Memory B cell (primary cell): ENCODE data around the gene CCDC85B.

Experiments
- ATAC-seq: fragments of 150-1000 bp; cut with Tn5 transposase; 2 replicates; pipeline ENCODE4 v1.10.0; 2021; ENCODE audit warnings: low read depth, mild to moderate bottlenecking, moderate library complexity
- DNase-seq, 2 donors: peaks; one replicate each; pipeline ENCODE4 v3.0.0; 2022; ENCODE audit warnings: low spot score in 2 of 2
- H3K27ac Mint-ChIP-seq: one replicate; pipeline ENCODE4 v1.8.0; 2022; ENCODE audit warnings: mild to moderate bottlenecking, moderate library complexity, mixed read lengths
- H3K27me3 Mint-ChIP-seq: one replicate; pipeline ENCODE4 v1.8.0; 2022; ENCODE audit warnings: mixed read lengths
- H3K36me3 Mint-ChIP-seq: one replicate; pipeline ENCODE4 v1.8.0; 2022; ENCODE audit warnings: mild to moderate bottlenecking, mixed read lengths
- H3K4me1 Mint-ChIP-seq: one replicate; pipeline ENCODE4 v1.8.0; 2022; ENCODE audit warnings: mixed read lengths
- H3K4me3 Mint-ChIP-seq: one replicate; pipeline ENCODE4 v1.8.0; 2022; ENCODE audit warnings: mild to moderate bottlenecking, moderate library complexity, mixed read lengths
- H3K9me3 Mint-ChIP-seq: one replicate; pipeline ENCODE4 v1.8.0; 2022; ENCODE audit warnings: mixed read lengths

CCDC85B gene

GRCh38 chr11:65853246-65853979 lies 37.1 kb upstream of the CCDC85B start:
- ATAC-seq (no peak), DNase-seq (no peak)
- Mint-ChIP-seq H3K4me3 (no peak overlapping the region), H3K9me3 (no peaks in the 10 kb centered on the region), H3K4me1 (peaks cover 28% of the 10 kb centered on the region), H3K36me3 (peaks cover 22% of the 10 kb centered on the region), H3K27me3 (no peaks in the 10 kb centered on the region), H3K27ac (no peak overlapping the region)

DNA sequence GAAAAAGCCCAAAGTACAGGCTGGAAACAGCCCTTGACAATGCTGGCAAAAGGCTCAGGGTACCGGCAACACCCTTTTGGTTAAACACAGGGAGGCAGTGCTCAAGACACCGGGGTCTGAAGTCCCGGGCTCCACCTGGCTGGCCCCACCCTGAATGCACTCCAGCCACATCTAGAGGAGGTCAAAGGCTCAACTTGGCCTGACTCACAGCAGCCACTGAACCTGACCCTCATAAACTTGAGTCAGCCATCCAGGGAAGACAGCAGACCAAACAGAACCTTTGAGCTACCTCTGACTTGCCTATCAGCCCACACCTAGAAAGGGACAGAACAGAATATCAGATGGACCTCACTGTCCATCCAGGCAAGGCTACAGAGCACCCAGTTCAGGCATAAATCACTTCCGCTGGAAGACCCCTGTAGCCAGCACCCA lies 36.3 kb upstream of the CCDC85B start:
- Mint-ChIP-seq H3K9me3 (no peaks in the 10 kb centered on the region), H3K36me3 (peaks cover 22% of the 10 kb centered on the region), H3K27me3 (no peaks in the 10 kb centered on the region), H3K4me3 (peak overlapping the region; percentile 64), H3K27ac (peak overlapping the region; percentile 24), H3K4me1 (peaks cover 34% of the 10 kb centered on the region)
- no peak for DNase-seq
- no peak for ATAC-seq

GRCh38 chr11:65854852-65855837 lies 35.3 kb upstream of the CCDC85B start:
- ATAC-seq (no peak), DNase-seq (no peak)
- Mint-ChIP-seq H3K27ac (peak overlapping the region; percentile 24), H3K4me1 (peaks cover 38% of the 10 kb centered on the region), H3K9me3 (no peaks in the 10 kb centered on the region), H3K36me3 (peaks cover 22% of the 10 kb centered on the region), H3K4me3 (peak overlapping the region; percentile 46), H3K27me3 (no peaks in the 10 kb centered on the region)

GRCh38 chr11:65855927-65856363 lies 34.5 kb upstream of the CCDC85B start:
- H3K27ac Mint-ChIP-seq = peak overlapping the region; percentile 91
- ATAC-seq (no peak), DNase-seq (no peak)
- peaks cover 22% of the 10 kb centered on the region for H3K36me3 Mint-ChIP-seq
- H3K9me3 Mint-ChIP-seq = no peaks in the 10 kb centered on the region
- H3K4me3 Mint-ChIP-seq = peak overlapping the region; percentile 89
- H3K27me3 Mint-ChIP-seq = no peaks in the 10 kb centered on the region
- peaks cover 41% of the 10 kb centered on the region for H3K4me1 Mint-ChIP-seq

DNA sequence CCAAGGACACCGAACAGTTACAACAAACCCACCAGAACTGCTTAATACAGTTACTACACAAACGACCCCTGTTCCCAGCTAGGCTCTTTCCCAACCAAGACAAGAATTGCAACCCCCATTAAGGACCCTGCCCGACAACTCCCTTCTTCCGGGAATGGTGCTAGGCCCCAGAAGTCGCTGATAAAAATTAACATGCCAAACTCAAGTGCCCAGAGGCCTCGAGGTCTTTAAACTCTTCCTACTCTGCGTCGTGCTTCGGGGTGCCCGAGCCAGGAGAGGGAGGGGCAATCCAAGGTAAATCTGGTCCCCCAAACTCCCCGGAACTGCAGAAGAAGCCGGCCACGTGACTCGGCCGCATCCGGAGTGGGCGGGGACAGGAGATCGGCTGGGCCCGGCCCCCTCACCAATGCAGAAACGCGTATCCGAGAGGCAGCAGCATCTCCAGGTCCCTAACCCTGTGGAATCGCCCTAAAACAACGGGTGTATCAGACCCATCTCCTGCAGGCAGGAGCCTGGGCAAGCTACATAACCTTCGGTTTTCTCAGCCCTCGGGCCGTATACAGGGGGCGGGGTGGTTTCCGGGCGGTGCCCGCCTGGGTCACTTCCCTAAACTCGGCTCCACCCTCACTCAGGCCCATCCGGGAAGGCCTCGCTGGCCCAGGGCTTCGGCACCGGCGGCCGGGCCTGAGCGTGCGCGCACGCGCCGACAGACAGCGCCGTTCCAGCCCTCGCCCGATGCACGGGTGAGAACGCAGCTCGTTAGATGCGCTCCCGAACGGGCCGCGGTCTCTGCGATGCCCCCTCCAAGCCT lies 33.6 kb upstream of the CCDC85B start:
- peak overlapping the region; percentile 89 for H3K4me3 Mint-ChIP-seq
- peak overlapping the region; percentile 91 for H3K27ac Mint-ChIP-seq
- H3K4me1 Mint-ChIP-seq = peaks cover 40% of the 10 kb centered on the region
- DNase-seq = peak; percentile 63 to 81
- peaks cover 19% of the 10 kb centered on the region for H3K36me3 Mint-ChIP-seq
- H3K27me3 Mint-ChIP-seq = no peaks in the 10 kb centered on the region
- no peaks in the 10 kb centered on the region for H3K9me3 Mint-ChIP-seq
- peak; percentile 23 for ATAC-seq

GRCh38 chr11:65857500-65857852 lies 33.0 kb upstream of the CCDC85B start:
- peaks cover 16% of the 10 kb centered on the region for H3K36me3 Mint-ChIP-seq
- peaks cover 36% of the 10 kb centered on the region for H3K4me1 Mint-ChIP-seq
- H3K9me3 Mint-ChIP-seq = no peaks in the 10 kb centered on the region
- DNase-seq = peak in 1 of 2 donors; percentile 68
- peak; percentile 5 for ATAC-seq
- H3K4me3 Mint-ChIP-seq = peak overlapping the region; percentile 89
- peak overlapping the region; percentile 91 for H3K27ac Mint-ChIP-seq
- no peaks in the 10 kb centered on the region for H3K27me3 Mint-ChIP-seq

- H3K27ac Mint-ChIP-seq = peak within 1 kb of the TSS; percentile 91
- H3K27me3 Mint-ChIP-seq = no peaks in the 10 kb centered on the region
- peaks cover 21% of the 10 kb centered on the region for H3K36me3 Mint-ChIP-seq
- DNase-seq = peak; percentile 88 to 95
- H3K9me3 Mint-ChIP-seq = no peaks in the 10 kb centered on the region
- peaks cover 42% of the 10 kb centered on the region for H3K4me1 Mint-ChIP-seq
- ATAC-seq = peak; percentile 66
- peak within 1 kb of the TSS; percentile 95 for H3K4me3 Mint-ChIP-seq
Measured at GRCh38 chr11:65857853-65858680, 32.4 kb upstream of the CCDC85B start, which contains the start of gene CFL1. TSS of gene CFL1 (minus strand) at chr11:65858180. CDS start at chr11:65858099, 81 bp downstream.

DNA sequence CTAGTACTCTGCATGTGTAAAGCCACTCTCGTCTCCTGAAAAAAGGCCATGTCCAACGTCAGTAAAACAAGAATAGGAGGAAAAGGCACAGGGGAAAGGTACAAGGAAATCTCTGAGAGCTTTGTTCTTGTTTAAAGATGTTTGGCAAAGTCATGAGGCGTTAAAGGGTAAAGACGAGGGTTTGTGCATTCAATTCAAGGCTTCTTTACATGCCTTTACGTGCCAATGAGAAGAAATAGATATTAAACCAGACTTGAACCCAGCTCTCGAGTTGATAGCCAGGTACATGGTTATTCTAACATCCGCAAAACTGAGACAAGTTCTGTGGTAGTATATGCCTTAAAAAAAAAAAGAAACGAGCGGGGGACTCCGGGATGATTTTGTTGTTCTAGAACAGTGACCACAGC lies 31.8 kb upstream of the CCDC85B start:
- Mint-ChIP-seq H3K4me3 (peak overlapping the region; percentile 95), H3K27ac (peak overlapping the region; percentile 88), H3K9me3 (no peaks in the 10 kb centered on the region), H3K36me3 (peaks cover 21% of the 10 kb centered on the region), H3K27me3 (no peaks in the 10 kb centered on the region), H3K4me1 (peaks cover 37% of the 10 kb centered on the region)
- ATAC-seq (no peak), DNase-seq (no peak)

GRCh38 chr11:65859095-65859811 lies 31.2 kb upstream of the CCDC85B start:
- Mint-ChIP-seq H3K27me3 (no peaks in the 10 kb centered on the region), H3K4me3 (peak overlapping the region; percentile 95), H3K4me1 (peaks cover 35% of the 10 kb centered on the region), H3K9me3 (no peaks in the 10 kb centered on the region), H3K27ac (peak overlapping the region; percentile 88), H3K36me3 (peaks cover 22% of the 10 kb centered on the region)
- DNase-seq (peak; percentile 80 to 90), ATAC-seq (peak; percentile 51)

DNA sequence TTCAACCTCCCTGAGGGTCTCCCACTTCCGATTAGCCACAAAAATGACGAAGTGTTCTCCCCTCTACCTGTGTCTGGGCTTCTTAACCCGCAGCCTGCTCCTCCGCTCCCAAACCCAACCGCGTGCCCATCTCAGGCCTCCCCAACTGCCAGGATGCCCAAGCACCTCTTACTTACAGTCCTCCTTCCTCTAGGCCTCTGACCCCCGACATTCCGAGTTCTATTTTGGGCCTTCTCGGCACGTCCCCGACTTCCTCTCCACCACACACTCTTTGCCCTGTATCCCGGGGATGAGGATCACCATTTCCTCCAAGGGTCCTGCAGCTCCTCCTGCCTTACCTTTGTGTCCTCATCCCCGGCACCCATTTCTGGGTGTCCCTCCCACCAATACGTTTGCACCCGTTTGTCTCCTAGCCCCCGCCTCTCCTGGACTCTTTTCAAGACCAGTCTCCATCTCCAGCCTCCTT lies 30.6 kb upstream of the CCDC85B start:
- H3K9me3 Mint-ChIP-seq = no peaks in the 10 kb centered on the region
- peak overlapping the region; percentile 95 for H3K4me3 Mint-ChIP-seq
- ATAC-seq = no peak
- peak overlapping the region; percentile 88 for H3K27ac Mint-ChIP-seq
- no peaks in the 10 kb centered on the region for H3K27me3 Mint-ChIP-seq
- peaks cover 29% of the 10 kb centered on the region for H3K4me1 Mint-ChIP-seq
- DNase-seq = no peak
- H3K36me3 Mint-ChIP-seq = peaks cover 18% of the 10 kb centered on the region

GRCh38 chr11:65860278-65861164 lies 30.0 kb upstream of the CCDC85B start, which contains the start of gene MUS81:
TSS of gene MUS81 (plus strand) at chr11:65860433. CDS start at chr11:65860754, 321 bp downstream.
- ATAC-seq = peak; percentile 49
- H3K36me3 Mint-ChIP-seq = peaks cover 20% of the 10 kb centered on the region

More at GRCh38 chr11:65860278-65861164, 30.0 kb upstream of the CCDC85B start, which contains the start of gene MUS81:
- H3K27me3 Mint-ChIP-seq = no peaks in the 10 kb centered on the region
- peak within 1 kb of the TSS; percentile 95 for H3K4me3 Mint-ChIP-seq
- peaks cover 28% of the 10 kb centered on the region for H3K4me1 Mint-ChIP-seq
- H3K27ac Mint-ChIP-seq = peak within 1 kb of the TSS; percentile 88
- no peaks in the 10 kb centered on the region for H3K9me3 Mint-ChIP-seq
- DNase-seq = peak; percentile 96 to 97
